Stimulated activated naive CD8-positive, alpha-beta T cell treated with anti-CD3 and anti-CD28 coated beads, Interleukin-15, amount 100 ng/mL, for 72 hours (primary cell): Measurements from ENCODE around the gene CDH22.

Source experiments
- ATAC-seq: fragments of 150-1000 bp; cut with Tn5 transposase; 2 replicates; pipeline ENCODE4 v1.10.0; 2021; ENCODE audit warnings: mild to moderate bottlenecking, moderate library complexity
- DNase-seq, 2 donors: peaks; one replicate each; pipeline ENCODE4 v3.0.0; 2021 to 2022
- H3K27ac Mint-ChIP-seq, 2 donors: one replicate each; pipeline ENCODE4 v1.8.0; 2022; ENCODE audit warnings: mild to moderate bottlenecking in 2 of 2, mixed read lengths in 2 of 2, moderate library complexity in 2 of 2
- H3K27me3 Mint-ChIP-seq: one replicate; pipeline ENCODE4 v1.8.0; 2022; ENCODE audit warnings: mixed read lengths
- H3K4me1 Mint-ChIP-seq: one replicate; pipeline ENCODE4 v1.8.0; 2022; ENCODE audit warnings: mild to moderate bottlenecking, mixed read lengths
- H3K4me3 Mint-ChIP-seq, 2 donors: one replicate each; pipeline ENCODE4 v1.8.0; 2022; ENCODE audit warnings: mild to moderate bottlenecking in 2 of 2, mixed read lengths in 2 of 2, moderate library complexity in 1 of 2
- H3K9me3 Mint-ChIP-seq, 2 donors: one replicate each; pipeline ENCODE4 v1.8.0; 2022; ENCODE audit warnings: mixed read lengths in 2 of 2

The CDH22 gene

DNA sequence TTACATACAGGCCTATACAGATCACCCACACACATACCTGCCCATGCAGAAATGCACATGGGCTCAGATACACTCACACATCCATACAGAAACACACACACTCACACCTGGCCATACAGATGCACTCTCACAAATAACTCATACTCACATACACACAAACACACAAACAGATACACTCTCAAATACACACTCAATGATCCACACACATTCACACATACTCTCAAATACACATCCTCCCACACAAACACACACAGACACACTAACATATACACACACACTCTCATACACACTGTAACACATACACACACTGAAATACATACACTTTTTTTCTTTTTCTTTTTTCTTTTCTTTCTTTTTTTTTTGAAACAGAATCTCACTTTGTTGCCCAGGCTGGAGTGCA, 90.7 kb downstream of the CDH22 start:
- DNase-seq: no peak
- no peaks in the 10 kb centered on the region for H3K9me3 Mint-ChIP-seq
- H3K27ac Mint-ChIP-seq: no peak overlapping the region
- H3K27me3 Mint-ChIP-seq: peaks cover 15% of the 10 kb centered on the region
- no peaks in the 10 kb centered on the region for H3K4me1 Mint-ChIP-seq
- ATAC-seq: no peak
- H3K4me3 Mint-ChIP-seq: no peak overlapping the region

DNA sequence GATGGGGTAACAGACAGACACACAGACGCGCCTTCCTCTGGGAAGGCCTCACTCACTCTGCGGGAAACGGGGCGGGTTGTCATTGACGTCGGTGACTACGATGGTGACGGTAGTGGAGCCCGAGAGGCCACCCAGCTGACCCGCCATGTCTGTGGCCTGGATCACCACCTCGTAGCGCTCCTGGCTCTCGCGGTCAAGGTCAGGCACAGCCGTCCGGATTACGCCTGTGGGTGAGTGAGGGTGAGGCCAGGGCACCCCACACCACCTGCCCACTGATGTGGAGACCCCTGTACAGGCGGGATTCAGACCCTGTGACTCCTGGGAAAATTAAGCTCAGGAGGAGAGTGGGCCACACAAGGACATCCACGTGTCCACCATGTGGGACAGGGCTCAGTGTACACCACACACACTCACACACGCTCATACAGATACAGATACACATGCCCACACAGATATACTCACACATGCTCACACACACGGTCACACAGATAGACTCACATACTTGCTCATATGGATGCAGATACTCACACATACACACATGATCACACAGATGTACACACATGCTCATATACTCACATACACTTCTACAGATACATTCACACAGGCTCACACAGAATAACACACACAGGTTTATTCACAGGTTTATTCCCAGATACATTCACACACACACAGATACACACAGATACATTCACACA, 91.4 kb downstream of the CDH22 start:
- no peaks in the 10 kb centered on the region for H3K4me1 Mint-ChIP-seq
- no peaks in the 10 kb centered on the region for H3K9me3 Mint-ChIP-seq
- H3K27ac Mint-ChIP-seq: no peak overlapping the region
- H3K27me3 Mint-ChIP-seq: peaks cover 20% of the 10 kb centered on the region
- no peak for ATAC-seq
- no peak overlapping the region for H3K4me3 Mint-ChIP-seq
- no peak for DNase-seq

DNA sequence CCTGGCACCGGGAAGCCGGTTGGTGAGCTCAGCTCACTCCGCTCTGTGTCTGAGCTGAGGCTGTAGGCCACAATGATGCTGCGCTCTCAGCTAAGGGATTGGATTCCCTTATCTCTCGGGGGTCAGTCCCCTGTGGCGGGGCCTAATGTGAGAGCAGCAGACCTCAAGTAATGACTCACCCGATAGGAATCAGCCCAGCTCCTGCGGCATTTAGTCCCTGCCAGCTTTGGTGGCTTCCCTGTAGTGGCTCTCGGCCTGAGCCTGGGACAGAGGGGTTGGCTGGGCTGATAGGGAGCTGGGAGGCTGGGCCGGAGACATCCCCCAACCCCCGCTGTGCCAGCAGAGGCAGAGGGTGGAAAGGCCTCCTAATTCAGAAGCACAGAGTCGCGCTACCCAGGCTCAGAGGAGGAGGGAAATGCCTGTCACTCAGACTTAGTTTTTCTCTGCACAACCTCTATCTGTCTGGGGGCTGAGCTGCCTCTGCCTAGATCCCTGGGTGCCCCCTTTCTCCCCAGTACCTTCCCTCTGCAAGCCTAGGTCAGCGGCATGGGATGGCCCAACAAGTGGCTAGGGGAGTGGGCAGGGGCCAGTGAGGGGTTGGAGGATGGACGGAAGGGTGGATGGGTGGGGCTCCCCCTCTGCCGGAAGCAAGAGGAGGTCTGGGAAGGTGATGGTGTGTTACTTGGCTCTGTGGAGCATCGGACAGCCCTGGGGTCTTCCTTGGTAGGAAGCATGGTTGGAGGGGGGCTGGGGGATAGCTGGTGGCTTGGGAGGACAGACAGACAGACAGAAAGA, 92.2 kb downstream of the CDH22 start:
- Mint-ChIP-seq H3K9me3 (no peaks in the 10 kb centered on the region), H3K4me1 (no peaks in the 10 kb centered on the region), H3K27ac (no peak overlapping the region), H3K27me3 (peaks cover 24% of the 10 kb centered on the region), H3K4me3 (no peak overlapping the region)
- ATAC-seq (no peak), DNase-seq (no peak)

GRCh38 chr20:46214824-46215488, 93.3 kb downstream of the CDH22 start:
- DNase-seq (no peak), ATAC-seq (no peak)
- Mint-ChIP-seq H3K27me3 (peaks cover 22% of the 10 kb centered on the region), H3K27ac (peak overlapping the region in 1 of 2 donors; percentile 6), H3K4me3 (no peak overlapping the region), H3K9me3 (no peaks in the 10 kb centered on the region), H3K4me1 (no peaks in the 10 kb centered on the region)

DNA sequence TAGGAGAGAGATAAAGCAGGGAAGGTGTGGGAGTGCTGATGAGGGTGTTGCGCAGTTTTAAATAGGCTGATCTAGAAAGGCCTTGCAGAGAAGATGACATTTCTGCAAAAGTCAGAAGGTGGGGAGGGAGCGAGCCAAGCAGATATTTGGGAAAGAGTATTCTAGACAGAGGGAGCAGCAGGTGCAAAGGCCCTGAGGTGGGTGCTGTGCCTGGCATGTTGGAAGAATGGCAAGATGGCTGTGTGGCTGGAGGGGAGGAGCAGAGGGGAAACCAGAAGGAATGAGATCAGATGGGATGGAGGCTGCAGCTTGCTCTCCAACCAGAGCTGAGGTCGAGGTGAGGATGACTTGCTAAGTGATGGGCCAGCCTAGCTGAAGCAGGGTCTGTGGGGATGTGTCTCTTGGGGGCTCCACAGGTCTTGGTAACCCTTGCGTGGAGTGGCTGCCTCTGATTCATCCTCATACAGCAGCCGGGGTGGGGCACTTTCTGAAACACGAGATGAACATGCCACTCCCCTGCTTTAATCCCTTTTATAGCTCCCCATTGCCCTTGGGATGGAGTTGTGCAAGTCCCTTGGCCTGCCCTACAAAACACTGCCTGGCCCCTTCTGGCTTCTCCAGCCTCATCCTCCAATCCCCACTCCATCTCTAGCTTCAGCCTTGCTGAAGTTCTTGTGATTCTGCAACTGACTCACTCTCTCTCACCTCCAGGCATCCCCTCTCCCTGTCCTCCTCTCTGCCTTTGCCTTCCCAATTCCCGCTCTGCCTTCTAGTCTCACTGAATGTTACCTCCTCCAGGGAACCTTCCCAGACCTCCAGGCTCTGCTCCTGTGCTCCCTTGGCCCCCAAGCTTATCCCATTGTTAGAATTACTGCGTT, 94.1 kb downstream of the CDH22 start:
- no peak for ATAC-seq
- DNase-seq: no peak
- H3K9me3 Mint-ChIP-seq: no peaks in the 10 kb centered on the region
- H3K4me1 Mint-ChIP-seq: no peaks in the 10 kb centered on the region
- H3K4me3 Mint-ChIP-seq: no peak overlapping the region
- H3K27me3 Mint-ChIP-seq: peaks cover 24% of the 10 kb centered on the region
- H3K27ac Mint-ChIP-seq: no peak overlapping the region

DNA sequence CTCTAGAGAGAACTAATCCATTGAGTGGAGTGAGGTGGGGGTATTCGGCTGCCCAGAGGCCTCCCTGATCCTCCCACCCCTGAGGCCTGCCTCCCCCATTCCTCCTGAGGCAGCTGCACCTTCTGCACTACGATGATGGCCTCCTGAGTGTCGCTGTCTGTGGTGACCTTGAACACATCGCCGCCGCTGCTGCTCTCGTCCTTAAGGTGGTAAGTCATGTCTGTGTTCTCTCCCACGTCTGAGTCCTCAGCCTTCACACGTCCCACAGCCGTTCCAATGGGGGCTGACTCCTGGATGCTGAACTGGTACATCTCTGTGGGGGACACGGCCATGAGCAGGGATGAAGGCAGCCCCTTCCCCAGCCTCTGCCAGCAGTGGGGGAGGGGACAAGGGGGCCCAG, 95.4 kb downstream of the CDH22 start:
- Mint-ChIP-seq H3K27me3 (peaks cover 37% of the 10 kb centered on the region), H3K4me3 (no peak overlapping the region), H3K27ac (no peak overlapping the region), H3K9me3 (no peaks in the 10 kb centered on the region), H3K4me1 (no peaks in the 10 kb centered on the region)
- ATAC-seq: no peak
- DNase-seq: no peak

DNA sequence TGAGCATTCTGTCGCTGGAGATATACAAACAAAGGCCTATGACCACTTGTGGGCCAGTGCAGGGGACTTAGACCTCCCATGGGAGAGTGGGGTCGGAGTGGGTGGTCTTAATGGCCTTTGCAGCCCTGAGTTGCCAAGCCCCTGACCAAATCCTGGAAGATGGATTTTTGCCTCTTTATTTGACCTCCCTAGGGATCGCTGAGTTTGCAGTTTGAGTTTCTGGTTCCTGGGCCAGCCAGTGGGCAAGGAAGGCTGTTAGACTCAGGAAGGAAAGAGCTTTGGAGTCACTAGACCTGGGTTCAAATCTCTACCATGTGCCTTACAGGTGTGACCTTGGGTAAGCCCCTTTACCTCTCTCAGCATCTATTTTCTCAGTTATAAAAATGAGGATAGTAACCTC, 96.0 kb downstream of the CDH22 start:
- DNase-seq (no peak), ATAC-seq (no peak)
- H3K27ac Mint-ChIP-seq: no peak overlapping the region
- H3K4me3 Mint-ChIP-seq: no peak overlapping the region
- H3K9me3 Mint-ChIP-seq: no peaks in the 10 kb centered on the region
- peaks cover 43% of the 10 kb centered on the region for H3K27me3 Mint-ChIP-seq
- H3K4me1 Mint-ChIP-seq: no peaks in the 10 kb centered on the region

DNA sequence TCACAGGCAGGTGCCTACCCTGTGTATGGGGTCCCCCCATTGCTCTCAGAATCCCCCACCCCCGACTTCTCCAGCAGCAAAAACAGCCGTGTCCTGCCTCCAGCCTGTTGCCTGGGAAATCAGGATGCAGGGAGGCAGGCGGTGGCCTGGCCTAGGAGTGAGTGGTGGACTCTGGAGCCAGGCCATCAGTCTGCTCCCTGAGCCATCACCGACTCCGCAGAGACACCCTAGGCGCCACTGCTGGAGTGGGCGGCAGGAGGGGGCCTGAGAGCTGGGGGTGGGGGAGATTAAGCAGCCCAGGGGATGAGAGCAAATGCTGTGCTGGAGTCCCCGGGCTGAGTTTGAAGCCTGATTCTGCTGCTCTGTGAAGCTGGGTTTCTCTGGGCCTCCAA, 97.0 kb downstream of the CDH22 start:
- Mint-ChIP-seq H3K9me3 (no peaks in the 10 kb centered on the region), H3K4me1 (peaks cover 9% of the 10 kb centered on the region), H3K27me3 (peaks cover 53% of the 10 kb centered on the region), H3K27ac (no peak overlapping the region), H3K4me3 (no peak overlapping the region)
- DNase-seq: no peak
- no peak for ATAC-seq

DNA sequence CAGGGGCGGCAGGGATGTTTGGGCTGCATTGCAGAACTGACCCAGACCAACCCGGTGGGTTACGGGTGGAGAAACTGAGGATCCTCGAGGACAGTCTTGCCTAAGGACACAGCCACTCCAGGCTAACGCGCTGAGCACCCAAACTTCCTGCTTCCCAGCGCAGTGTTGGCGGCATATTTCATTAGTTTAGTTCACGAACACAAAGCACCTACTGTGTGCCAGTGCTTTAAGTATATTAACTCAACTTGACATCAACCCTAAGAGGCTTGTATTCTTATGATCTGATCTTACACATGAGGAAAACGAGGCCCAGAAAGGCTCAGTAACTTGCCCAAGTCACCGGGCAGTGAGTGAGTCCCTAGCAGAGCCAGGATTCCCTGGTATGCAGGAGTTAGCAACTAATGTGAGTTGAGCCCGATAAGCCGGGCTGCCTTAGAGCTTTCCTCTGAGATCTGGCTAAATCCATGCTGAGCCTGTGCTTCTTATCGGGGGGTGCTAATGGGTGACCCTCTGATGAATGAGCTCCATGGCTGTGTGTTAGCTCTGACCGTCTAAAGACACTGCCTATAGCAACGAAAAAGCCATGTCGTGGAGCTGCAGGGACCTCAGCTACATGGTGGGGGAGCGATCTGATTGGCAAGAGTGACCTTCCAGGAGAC, 97.5 kb downstream of the CDH22 start:
- ATAC-seq: no peak
- peaks cover 55% of the 10 kb centered on the region for H3K27me3 Mint-ChIP-seq
- no peak overlapping the region for H3K4me3 Mint-ChIP-seq

DNA sequence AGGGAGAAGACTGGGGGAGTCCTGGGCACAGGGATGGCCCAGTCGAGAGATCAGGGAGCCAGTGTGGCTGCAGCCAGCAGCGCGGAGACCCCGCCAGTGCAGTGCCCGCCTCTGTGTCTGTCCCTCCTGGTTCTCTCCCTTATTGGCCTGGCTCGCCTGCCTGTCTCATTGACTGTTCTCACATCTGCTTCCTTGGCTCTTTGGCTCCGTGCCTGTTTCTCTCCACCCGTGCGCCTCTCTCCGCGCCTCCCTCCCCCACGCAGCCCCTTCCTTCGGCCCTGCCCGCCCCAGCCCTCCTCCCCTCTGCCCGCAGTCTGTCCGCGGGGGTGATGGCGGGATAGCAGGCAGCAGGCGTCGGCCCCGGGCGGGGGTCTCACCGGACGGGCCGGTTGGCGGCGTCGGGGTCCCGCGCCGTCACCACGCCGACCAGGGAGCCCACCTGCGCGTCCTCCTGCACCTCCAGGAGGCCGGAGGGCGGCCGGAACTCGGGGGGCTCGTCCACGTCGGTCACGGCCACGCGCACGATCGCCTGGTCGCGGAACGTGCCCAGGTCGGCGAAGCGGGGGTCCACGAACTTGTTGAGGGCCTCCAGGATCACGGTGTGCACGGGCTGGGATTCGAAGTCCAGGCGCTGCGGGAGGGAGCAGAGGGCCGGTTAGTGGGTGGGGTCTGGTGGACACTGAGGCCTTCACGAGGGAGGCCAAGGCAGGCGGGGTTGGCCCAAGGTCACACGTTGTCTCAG, 98.2 kb downstream of the CDH22 start:
- no peaks in the 10 kb centered on the region for H3K9me3 Mint-ChIP-seq
- no peak for DNase-seq
- H3K4me3 Mint-ChIP-seq: no peak overlapping the region
- H3K4me1 Mint-ChIP-seq: peaks cover 21% of the 10 kb centered on the region
- H3K27ac Mint-ChIP-seq: no peak overlapping the region
- peaks cover 55% of the 10 kb centered on the region for H3K27me3 Mint-ChIP-seq
- no peak for ATAC-seq

More for the DNA sequence above, 97.5 kb downstream of the CDH22 start:
- no peaks in the 10 kb centered on the region for H3K9me3 Mint-ChIP-seq
- H3K27ac Mint-ChIP-seq: no peak overlapping the region
- DNase-seq: no peak
- H3K4me1 Mint-ChIP-seq: peaks cover 14% of the 10 kb centered on the region

GRCh38 chr20:46207793-46208192, 100.5 kb downstream of the CDH22 start:
- no peak overlapping the region for H3K27ac Mint-ChIP-seq

DNA sequence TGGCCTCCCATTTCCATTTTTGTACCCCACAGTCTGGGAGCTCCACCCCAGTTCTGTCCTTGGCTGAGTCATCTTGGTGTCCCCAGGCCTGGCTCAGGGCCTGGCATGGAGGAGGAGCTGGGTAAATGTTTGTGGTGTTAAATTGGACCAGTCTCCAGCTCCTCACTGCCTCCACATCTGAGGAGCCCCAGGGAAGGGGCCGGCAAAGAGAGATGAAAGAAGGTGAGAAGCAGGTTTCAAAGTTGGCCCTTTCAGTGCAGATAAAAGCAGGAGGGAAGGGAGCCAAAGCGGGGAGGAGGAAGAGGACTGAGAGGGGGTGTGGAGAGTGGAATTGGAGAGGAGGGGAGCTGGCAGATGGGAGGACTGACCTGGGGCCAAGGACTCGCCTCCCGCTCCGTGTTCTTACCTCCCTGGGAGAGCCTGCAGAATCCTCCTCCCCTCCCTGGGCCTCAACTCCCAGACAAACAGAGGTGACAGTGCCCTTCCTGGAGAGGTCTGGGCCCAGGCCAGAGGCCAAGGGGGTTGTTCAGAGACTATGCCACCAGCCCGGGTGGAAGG, 101.2 kb downstream of the CDH22 start:
- peak overlapping the region in 1 of 2 donors; percentile 63 for H3K27ac Mint-ChIP-seq
- peaks cover 56% of the 10 kb centered on the region for H3K27me3 Mint-ChIP-seq
- DNase-seq (no peak), ATAC-seq (no peak)
- H3K9me3 Mint-ChIP-seq: no peaks in the 10 kb centered on the region
- H3K4me1 Mint-ChIP-seq: peaks cover 29% of the 10 kb centered on the region
- H3K4me3 Mint-ChIP-seq: no peak overlapping the region

More at GRCh38 chr20:46207793-46208192, 100.5 kb downstream of the CDH22 start:
- peaks cover 29% of the 10 kb centered on the region for H3K4me1 Mint-ChIP-seq
- no peak for ATAC-seq
- no peaks in the 10 kb centered on the region for H3K9me3 Mint-ChIP-seq
- H3K27me3 Mint-ChIP-seq: peaks cover 56% of the 10 kb centered on the region
- no peak overlapping the region for H3K4me3 Mint-ChIP-seq
- no peak for DNase-seq

GRCh38 chr20:46206025-46206424, 102.3 kb downstream of the CDH22 start:
- Mint-ChIP-seq H3K27me3 (peaks cover 59% of the 10 kb centered on the region), H3K4me1 (peaks cover 29% of the 10 kb centered on the region), H3K4me3 (no peak overlapping the region), H3K9me3 (no peaks in the 10 kb centered on the region), H3K27ac (no peak overlapping the region)
- ATAC-seq (peak; percentile 71), DNase-seq (no peak)

GRCh38 chr20:46205349-46205748, 102.9 kb downstream of the CDH22 start:
- H3K4me1 Mint-ChIP-seq: peaks cover 29% of the 10 kb centered on the region
- DNase-seq (no peak), ATAC-seq (peak; percentile 53)
- no peak overlapping the region for H3K4me3 Mint-ChIP-seq
- no peaks in the 10 kb centered on the region for H3K9me3 Mint-ChIP-seq
- peak overlapping the region in 1 of 2 donors; percentile 9 for H3K27ac Mint-ChIP-seq
- peaks cover 65% of the 10 kb centered on the region for H3K27me3 Mint-ChIP-seq
